Femur (tissue), 1 donor: ENCODE results near the gene LILRA6.
"Not testable (repeated sequence)": the region's sequence is repeated elsewhere in the genome, so short reads cannot be mapped to it uniquely, and the experiment has no call there.

Experiments used
- DNase-seq: peaks from one replicate; pipeline ENCODE4 v3.0.0-alpha.2; 2017

Gene LILRA6

GRCh38 chr19:54242646-54243045 lies at the start of gene LILRA6:
TSS of gene LILRA6 (minus strand) at chr19:54242790.
- DNase-seq, result not testable (repeated sequence)

DNA sequence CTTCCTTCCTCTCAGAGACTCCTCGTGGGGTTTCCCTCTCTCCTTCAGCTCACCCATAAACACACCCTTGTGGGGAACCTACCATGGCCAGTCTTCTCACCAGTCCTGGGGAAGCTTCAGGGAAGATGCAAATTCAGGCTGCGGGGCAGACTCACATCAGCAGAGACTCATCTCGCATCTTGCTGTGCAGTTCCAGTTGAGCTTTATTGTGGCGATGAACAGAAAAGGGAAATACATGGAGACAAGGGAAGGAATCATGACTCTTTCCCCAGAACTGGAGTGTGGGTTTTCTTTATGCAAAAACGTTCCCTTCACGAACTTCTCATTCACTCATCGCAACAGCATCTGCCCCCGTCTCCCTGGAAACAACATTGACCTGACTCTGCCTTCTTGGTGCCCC lies 46.6 kb upstream of the LILRA6 start:
- not testable (repeated sequence) for DNase-seq

DNA sequence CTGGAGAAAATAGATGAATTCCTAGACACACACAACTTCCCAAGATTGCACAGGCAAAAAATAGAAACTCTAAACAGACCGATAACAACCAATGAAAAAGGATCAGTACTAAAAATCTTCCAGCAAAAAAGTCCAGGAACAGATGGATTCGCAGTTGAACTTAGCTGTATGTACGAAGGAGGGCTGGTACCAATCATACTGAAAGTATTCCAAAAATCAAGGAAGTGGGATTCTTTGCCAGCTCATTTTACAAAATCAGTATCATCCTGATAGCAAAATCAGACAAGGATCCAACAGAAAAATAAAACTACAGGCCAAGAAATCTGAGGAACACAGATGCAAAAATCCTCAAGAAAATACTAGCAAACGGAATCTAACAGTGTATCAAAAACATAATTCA lies 44.9 kb upstream of the LILRA6 start:
- no peak for DNase-seq

DNA sequence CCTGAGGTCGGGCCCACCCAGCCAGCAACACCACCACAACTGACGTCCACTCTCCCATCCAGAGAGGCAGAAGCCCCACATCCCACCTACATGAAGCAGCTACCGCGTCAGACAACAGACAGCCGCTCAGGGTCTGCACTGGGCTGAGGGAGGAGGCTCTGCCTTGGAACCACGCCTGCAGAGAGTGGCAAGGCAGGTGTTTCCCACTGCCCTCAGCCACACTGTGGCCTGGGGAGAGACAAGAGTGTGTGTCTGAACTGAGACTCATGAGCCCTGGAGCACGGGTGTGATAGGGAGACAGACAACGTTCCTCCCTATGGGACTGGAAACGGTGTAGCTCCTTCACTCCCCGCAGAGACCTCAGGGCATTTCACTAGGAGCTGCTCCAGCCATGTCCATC lies 43.7 kb upstream of the LILRA6 start:
- DNase-seq, result not testable (repeated sequence)

GRCh38 chr19:54285427-54286056 lies 43.0 kb upstream of the LILRA6 start:
- peak; percentile 48 for DNase-seq

- DNase-seq, result no peak
Observed at GRCh38 chr19:54282686-54283470, 40.3 kb upstream of the LILRA6 start.

DNA sequence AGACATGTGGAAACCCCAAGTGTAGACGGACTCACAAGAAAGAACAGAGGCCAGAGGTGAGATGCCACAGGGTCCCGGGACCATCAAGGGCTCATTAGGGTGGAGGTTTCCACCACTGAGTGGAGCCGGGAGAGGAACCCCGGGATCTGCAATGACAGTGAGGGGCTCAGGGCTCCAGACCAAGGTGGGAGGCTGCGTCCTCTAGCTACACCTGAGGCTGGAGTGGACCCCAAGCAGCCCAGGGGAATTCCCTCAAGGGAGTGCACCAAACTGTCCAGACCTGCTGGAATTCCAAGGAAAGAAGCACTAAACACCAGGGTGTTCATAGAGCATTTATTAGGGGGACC lies 39.1 kb upstream of the LILRA6 start:
- not testable (repeated sequence) for DNase-seq

GRCh38 chr19:54281007-54281728 lies 38.6 kb upstream of the LILRA6 start, which contains the start of gene LILRB2:
TSS of gene LILRB2 (minus strand) at chr19:54281110. CDS start at chr19:54280496, 614 bp downstream.
- DNase-seq, result no peak

DNA sequence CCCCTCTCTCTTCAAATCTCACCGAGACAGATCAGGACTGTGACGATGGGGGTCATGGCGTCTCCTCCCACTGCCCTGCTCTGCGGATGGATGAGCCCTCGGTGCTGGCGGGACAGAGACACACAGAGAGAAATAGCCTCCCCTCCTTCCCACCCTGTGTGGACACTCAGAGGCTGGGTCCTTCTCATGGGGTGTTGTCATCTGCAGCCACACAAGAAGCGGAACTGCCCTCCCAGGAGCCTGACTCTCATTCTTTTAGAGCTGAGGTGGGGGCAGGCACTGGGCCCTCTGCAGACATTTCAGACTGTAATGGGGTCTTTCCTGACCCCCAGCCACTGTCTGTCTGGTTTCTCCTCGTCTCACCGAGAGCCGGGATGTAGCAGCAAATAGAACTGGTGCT lies 37.9 kb upstream of the LILRA6 start:
- not testable (repeated sequence) for DNase-seq

DNA sequence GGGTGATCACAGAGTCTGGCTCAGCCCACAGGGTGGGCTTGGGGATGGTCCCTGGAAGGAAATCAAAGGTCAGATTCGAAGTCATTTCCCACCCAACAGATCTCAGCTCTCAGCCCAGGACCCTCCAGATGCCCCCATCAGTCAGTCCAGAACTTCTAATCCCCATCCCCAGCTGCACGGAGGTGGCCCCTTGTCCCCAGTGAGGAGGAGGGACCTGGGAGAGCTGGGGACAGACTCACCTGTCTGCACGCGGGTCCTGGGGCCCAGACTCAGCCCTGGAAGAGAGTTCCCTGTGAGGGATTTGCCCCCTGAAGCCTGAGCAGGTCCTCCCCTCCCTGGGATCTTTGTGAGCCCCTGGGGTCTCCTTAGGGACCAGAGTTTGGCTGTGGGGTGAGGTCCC lies 37.4 kb upstream of the LILRA6 start:
- not testable (repeated sequence) for DNase-seq

DNA sequence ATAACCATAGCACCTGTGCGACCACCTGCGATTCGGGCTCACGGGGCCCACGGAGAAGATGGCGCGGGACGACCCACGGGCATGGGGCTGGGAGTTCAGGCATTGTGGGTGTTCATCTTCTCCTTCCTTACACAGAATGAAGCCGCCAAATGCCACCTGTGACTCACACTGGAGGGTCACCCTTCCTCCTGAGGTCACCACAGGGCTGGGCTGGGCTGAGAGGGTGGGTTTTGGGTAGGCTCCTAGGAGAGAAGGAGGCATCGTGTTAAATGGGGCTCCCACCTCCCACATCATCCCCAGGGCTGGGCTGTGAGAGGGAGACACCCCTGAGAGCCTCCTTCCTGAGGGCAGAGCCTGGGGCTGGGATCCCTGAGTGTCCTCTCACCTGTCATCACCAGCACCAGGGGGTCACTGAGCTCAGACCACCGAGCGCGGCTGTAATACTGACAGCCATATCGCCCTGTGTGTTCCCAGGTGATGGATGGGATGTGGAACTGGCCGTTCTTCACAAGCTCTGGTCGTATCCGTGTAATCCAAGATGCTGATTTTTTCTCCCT lies 36.9 kb upstream of the LILRA6 start:
- no peak for DNase-seq

DNA sequence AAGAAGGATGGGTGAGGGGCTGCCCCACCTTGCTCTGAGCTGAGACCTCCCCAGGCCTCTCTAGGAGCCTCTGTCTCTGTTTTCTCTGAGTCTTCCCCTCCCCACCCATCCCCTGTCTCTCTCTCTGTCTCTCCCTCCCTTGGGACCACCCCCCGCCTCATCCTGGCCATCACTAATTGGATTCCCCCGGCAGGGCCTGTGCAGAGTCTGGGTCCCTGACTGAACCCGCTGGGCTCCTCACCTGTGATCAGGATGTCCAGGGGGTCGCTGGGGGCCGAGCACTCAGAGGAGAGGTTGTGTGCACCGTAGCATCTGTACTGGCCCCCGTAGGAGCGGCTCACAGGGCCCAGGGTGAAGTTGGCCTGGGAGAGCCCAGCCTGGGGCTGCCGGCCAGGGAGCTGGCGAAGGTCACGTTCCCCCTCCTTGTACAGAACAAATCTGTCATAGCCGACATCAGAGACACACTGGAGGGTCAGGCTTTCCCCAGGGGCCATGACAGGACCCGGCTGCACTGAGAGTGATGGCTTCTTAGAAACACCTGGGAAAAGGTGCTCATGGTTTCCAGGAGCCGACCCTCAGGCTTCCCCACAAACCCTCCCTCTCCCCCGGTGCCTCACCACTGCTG lies 36.1 kb upstream of the LILRA6 start:
- DNase-seq, result not testable (repeated sequence)

- not testable (repeated sequence) for DNase-seq
Observed at GRCh38 chr19:54278056-54278455, 35.5 kb upstream of the LILRA6 start.

DNA sequence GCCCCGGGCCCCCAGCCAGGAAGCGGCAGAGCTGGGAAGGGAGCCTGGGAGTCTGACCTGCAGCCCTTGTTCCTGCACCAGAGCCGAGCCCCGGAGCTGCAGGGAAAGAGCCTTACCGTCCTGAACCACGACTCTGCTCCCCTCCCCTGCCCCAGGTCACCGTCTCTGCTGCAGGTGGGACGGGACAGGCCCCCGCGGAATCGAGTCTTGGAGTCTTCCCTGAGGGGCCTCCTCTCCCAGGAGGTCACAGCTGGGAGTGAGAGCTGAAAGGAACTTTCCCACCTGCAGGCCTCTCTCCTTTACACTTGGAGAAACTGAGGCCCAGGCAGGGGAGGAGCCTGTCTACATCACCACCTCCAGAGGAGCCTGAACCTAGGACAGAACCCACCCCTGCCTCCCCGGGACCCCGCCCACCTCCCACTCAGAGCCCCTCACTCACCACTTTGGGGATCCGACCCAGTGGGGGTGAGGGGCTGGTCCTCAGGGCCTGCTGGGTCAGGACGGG lies 34.6 kb upstream of the LILRA6 start:
- DNase-seq, result not testable (repeated sequence)

DNA sequence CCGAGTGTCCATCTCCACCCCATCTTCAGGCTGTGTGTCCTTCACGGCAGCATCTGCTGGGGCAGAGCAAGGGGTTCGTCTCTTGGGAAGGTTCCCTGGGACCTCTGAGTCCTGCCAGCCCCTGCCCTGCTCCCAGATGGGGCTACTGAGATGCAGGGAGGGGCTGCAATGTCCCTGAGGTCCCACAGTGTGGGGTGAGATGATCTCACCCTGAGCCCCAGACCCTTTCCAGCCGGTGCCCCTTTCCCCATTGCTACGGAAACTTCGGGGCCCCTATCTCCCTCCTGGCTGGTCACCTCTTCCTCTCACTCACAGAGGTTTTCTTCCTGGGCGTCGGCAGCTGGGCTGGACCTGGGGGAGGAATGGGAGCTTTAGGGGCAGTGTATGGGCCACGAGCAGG lies 33.4 kb upstream of the LILRA6 start:
- DNase-seq, result no peak

GRCh38 chr19:54274516-54274915 lies 31.9 kb upstream of the LILRA6 start:
- DNase-seq, result not testable (repeated sequence)

- no peak for DNase-seq
Observed at GRCh38 chr19:54273821-54274220, 31.2 kb upstream of the LILRA6 start.

DNA sequence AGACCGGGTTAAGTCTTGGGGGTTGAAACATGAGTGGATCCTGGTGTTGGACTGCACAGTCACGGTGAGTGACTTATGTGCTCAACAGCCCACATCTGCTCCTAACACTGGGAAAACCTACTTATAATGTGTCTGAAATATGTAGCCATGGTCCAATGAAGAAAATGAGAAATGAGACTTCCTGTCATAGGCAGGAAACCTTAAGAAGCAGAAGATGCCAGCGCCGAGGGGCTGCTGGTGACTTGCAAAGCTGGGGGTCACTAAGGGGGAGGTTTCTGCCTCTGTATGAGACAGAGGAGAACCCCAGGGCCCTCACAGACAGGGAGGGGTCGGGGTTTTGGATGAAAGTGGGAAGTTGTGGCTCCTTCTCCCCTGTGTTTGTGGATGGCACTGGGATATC lies 29.6 kb upstream of the LILRA6 start:
- DNase-seq, result not testable (repeated sequence)

DNA sequence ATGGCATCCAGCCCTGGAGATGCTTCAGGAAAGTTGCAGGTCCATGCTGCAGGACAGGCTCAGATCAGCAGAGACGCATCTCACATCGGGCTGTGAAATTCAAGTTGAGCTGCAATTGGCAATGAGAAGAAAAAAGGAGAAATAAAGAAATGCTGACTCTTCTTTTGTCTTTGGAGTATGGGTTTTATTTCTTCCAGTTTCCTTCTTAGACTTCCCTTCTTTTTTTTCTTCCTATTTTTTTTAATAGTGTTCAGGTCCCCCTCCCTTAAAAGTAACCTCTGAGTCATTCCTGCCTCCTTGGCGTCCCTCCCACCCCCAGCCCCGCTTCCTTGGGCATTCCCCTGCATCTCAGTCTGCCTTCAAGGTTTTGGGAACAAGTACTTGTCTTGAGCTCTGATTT lies 29.0 kb upstream of the LILRA6 start:
- not testable (repeated sequence) for DNase-seq

GRCh38 chr19:54271106-54271505 lies 28.5 kb upstream of the LILRA6 start:
- no peak for DNase-seq

DNA sequence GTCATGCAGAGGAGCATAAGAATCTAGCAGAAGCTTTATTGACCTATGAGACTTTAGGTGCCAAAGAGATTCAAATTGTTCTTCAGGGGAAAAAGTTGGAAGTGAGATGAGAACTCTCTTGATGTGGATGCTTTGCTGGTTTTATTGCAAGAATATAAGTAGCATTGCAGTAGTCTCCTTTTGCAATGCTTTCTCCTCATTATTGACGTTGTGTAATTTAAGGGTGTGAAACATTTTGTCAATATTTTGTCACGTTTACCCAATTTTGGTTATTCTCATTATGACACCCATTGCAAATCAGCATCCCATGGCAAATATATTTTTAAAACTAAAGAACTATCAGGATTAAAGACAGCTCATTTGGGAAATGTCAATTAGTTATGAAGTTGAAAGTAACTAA lies 26.3 kb upstream of the LILRA6 start:
- DNase-seq, result no peak

GRCh38 chr19:54266133-54266532 lies 23.5 kb upstream of the LILRA6 start:
- peak; percentile 58 for DNase-seq

- no peak for DNase-seq
Observed at GRCh38 chr19:54262470-54262869, 19.9 kb upstream of the LILRA6 start.
